Fibroblast of pulmonary artery (primary cell): ENCODE measurements around the gene VAMP3.

Source experiments
- DNase-seq: peaks from one replicate; pipeline ENCODE4 v3.0.0-alpha.2; 2010; ENCODE audit warnings: low read depth
- H3K4me3 ChIP-seq: replicated peaks from 2 replicates; pipeline ENCODE4 v1.5.1; 2011; ENCODE audit warnings: low read depth, mild to moderate bottlenecking, control low read depth, low read length, moderate library complexity
- CTCF ChIP-seq: IDR thresholded peaks from 2 replicates; pipeline ENCODE4 v1.5.1; 2011; ENCODE audit warnings: mild to moderate bottlenecking, control low read depth, low read length, inconsistent platforms; ENCODE audit errors: missing control alignments

The VAMP3 gene

GRCh38 chr1:7770997-7771822 lies at the start of gene VAMP3:
Gene VAMP3, plus strand, starts transcription at chr1:7771296. Its CDS starts 88 bp downstream, at chr1:7771384.
- H3K4me3 ChIP-seq: peak within 1 kb of the TSS; percentile 84
- TF ChIP-seq CTCF: no peak
- DNase-seq: peak; percentile 79

- no peak for TF ChIP-seq CTCF
- H3K4me3 ChIP-seq: no peak overlapping the region
- DNase-seq: no peak
Observed at GRCh38 chr1:7721940-7722669, 49.0 kb upstream of the VAMP3 start.

GRCh38 chr1:7722670-7723012 lies 48.5 kb upstream of the VAMP3 start:
- DNase-seq: no peak
- TF ChIP-seq CTCF: no peak
- no peak overlapping the region for H3K4me3 ChIP-seq

GRCh38 chr1:7726623-7727022 lies 44.5 kb upstream of the VAMP3 start:
- DNase-seq: no peak
- no peak overlapping the region for H3K4me3 ChIP-seq
- TF ChIP-seq CTCF: no peak

- H3K4me3 ChIP-seq: no peak overlapping the region
- TF ChIP-seq CTCF: no peak
- DNase-seq: no peak
Observed at GRCh38 chr1:7727809-7728471, 43.2 kb upstream of the VAMP3 start.

GRCh38 chr1:7729761-7730160 lies 41.3 kb upstream of the VAMP3 start:
- no peak for TF ChIP-seq CTCF
- H3K4me3 ChIP-seq: no peak overlapping the region
- no peak for DNase-seq
